Activated CD4-positive, alpha-beta T cell treated with anti-CD3 and anti-CD28 coated beads, Interleukin-2, Interleukin-4, amounts not matched to agents 100 ng/mL and 50 ng/mL, durations not matched to agents 16 hours and 8 hours (primary cell): Measurements from ENCODE around the gene AHRR.

ENCODE experiments used
- DNase-seq: peaks from one replicate; pipeline ENCODE4 v3.0.0-alpha.2; 2020; ENCODE audit warnings: low spot score

Gene AHRR

GRCh38 chr5:443239-444151 is 122.0 kb downstream of the AHRR start:
- no peak for DNase-seq

GRCh38 chr5:444226-444625 is 122.7 kb downstream of the AHRR start:
- DNase-seq = no peak

- DNase-seq = no peak
Measured at GRCh38 chr5:445591-445990, 124.1 kb downstream of the AHRR start.

- no peak for DNase-seq
Measured at GRCh38 chr5:446066-446882, 124.8 kb downstream of the AHRR start.

GRCh38 chr5:446883-447263 is 125.4 kb downstream of the AHRR start:
- DNase-seq = peak; percentile 43

GRCh38 chr5:447501-447900 is 126.0 kb downstream of the AHRR start:
- no peak for DNase-seq

- no peak for DNase-seq
Measured at GRCh38 chr5:448061-448765, 126.7 kb downstream of the AHRR start.

- no peak for DNase-seq
Measured at GRCh38 chr5:448766-449090, 127.2 kb downstream of the AHRR start.

GRCh38 chr5:449151-449550 is 127.6 kb downstream of the AHRR start:
- no peak for DNase-seq

- DNase-seq = no peak
Measured at GRCh38 chr5:451587-452458, 130.3 kb downstream of the AHRR start.

- DNase-seq = no peak
Measured at GRCh38 chr5:452978-453710, 131.6 kb downstream of the AHRR start.

- no peak for DNase-seq
Measured at GRCh38 chr5:453725-454481, 132.4 kb downstream of the AHRR start.

GRCh38 chr5:454936-455335 is 133.4 kb downstream of the AHRR start:
- no peak for DNase-seq

- DNase-seq = no peak
Measured at GRCh38 chr5:455806-456205, 134.3 kb downstream of the AHRR start.

GRCh38 chr5:456351-457194 is 135.1 kb downstream of the AHRR start:
- no peak for DNase-seq

- no peak for DNase-seq
Measured at GRCh38 chr5:457195-457961, 135.9 kb downstream of the AHRR start.

- DNase-seq = peak; percentile 72
Measured at GRCh38 chr5:458547-459353, 137.2 kb downstream of the AHRR start.
